Natural killer cell treated with Interleukin-12 subunit alpha and Interleukin-12 subunit beta and Interleukin-15 and Interleukin-18, amount 100 ng/mL, for 72 hours (primary cell): ENCODE data around the gene PAGR1. TPM values are rescaled to one million over a fixed set of nuclear protein-coding genes. Genes with fewer than 3 reads are reported as not detected.
"Not testable (repeated sequence)": the region's sequence is repeated elsewhere in the genome, so short reads cannot be mapped to it uniquely, and the experiment has no call there.

ENCODE experiments used
- ATAC-seq, 2 donors: fragments of 150-1000 bp; cut with Tn5 transposase in 1 of 2; sonication (Bioruptor Pico), chemical (Tn5 transposase) in 1 of 2; 2 replicates each; pipeline ENCODE4 v1.10.0; 2021
- DNase-seq: peaks from one replicate; pipeline ENCODE4 v3.0.0; 2022; ENCODE audit warnings: low spot score
- H3K27ac Mint-ChIP-seq, 2 donors: 1 replicate in 1 of 2; 2 replicates in 1 of 2; pipeline ENCODE4 v1.8.0; 2022; ENCODE audit warnings: mixed read lengths in 2 of 2, mild to moderate bottlenecking in 1 of 2, moderate library complexity in 1 of 2
- H3K27me3 Mint-ChIP-seq, 2 donors: 1 replicate in 1 of 2; 2 replicates in 1 of 2; pipeline ENCODE4 v1.8.0; 2022; ENCODE audit warnings: mixed read lengths in 2 of 2
- H3K36me3 Mint-ChIP-seq: one replicate; pipeline ENCODE4 v1.8.0; 2022; ENCODE audit warnings: mixed read lengths
- H3K4me1 Mint-ChIP-seq, 2 donors: 1 replicate in 1 of 2; 2 replicates in 1 of 2; pipeline ENCODE4 v1.8.0; 2022; ENCODE audit warnings: low read depth in 2 of 2, mixed read lengths in 2 of 2, mild to moderate bottlenecking in 1 of 2
- H3K4me3 Mint-ChIP-seq: one replicate; pipeline ENCODE4 v1.8.0; 2022; ENCODE audit warnings: mixed read lengths
- H3K9me3 Mint-ChIP-seq: 2 replicates; pipeline ENCODE4 v1.8.0; 2022; ENCODE audit warnings: mixed read lengths
- total RNA-seq, 2 donors: library from RNA; stranded (reverse); gene quantifications; one replicate each; pipeline ENCODE4 v1.2.3, GENCODE V29; 2022

Gene PAGR1
- total RNA-seq, 2 donors from 2014 or later: 20.5 to 36.1 TPM

DNA sequence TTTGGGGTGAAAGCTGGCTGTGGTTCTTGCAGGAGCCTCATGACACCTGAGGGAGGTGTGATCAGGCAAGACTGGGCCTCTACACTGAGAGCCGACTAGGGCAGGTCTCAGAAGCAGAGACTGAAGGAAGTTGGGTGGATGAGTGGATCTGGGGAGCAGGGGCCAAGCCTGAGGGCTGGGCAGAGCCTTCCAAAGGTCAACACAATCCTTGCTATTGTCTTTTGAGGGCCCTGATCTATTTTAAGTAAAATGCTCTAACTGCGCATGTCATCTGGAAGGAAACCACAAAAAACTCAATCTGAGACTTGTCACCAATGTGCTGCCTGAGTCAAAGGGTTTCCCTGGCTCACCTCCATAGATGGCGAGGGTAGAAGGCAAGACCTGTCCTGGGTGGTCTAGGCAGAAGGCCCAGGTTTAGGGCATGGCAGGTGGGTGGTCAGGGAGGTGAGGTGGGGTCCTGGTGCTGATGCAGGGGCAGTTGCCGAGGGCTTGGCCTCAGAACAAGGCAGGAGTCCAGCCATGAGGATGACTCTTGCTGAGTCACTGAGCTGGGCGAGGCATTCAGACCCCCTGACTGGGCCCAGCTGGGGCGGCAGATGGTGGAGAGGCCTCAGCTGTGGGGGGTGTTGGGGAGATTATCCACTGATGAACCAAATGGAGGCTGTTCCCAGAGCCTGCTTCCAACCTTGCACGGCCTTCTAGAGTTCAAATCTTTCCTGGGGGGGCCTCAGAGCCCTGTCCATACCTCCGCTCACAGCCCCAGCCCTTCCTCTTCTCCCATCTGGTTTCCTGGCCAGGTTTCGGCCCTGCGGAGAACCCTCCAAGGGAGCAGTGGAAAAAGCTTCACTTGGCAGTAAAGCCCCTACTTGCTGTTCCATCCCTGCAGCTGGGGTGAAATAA is 9.4 kb downstream of the PAGR1 start:
- Mint-ChIP-seq H3K4me1 (peaks cover 25 to 31% of the 10 kb centered on the region in 2 donors), H3K36me3 (no peaks in the 10 kb centered on the region), H3K27me3 (no peaks in the 10 kb centered on the region), H3K4me3 (peak overlapping the region; percentile 58), H3K27ac (peak overlapping the region; percentile 59 to 64), H3K9me3 (no peaks in the 10 kb centered on the region)
- ATAC-seq (peak; percentile 46 to 78), DNase-seq (no peak)

DNA sequence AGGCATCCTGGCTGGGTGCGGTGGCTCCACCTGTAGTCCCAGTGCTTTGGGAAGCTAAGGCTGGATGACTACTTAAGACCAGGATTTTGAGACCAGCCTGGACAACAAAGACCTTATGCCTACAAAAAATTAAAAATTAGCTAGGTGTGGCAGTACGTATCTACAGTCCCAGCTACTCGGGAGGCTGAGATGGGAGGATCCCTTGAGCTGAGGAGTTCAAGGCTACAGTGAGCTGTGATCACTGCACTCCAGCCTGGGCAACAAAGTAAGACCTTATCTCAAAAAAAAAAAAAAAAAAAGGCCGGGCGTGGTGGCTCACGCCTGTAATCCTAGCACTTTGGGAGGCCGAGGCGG is 10.4 kb downstream of the PAGR1 start:
- DNase-seq (no peak), ATAC-seq (no peak)
- Mint-ChIP-seq H3K27me3 (no peaks in the 10 kb centered on the region), H3K36me3 (no peaks in the 10 kb centered on the region), H3K4me1 (peaks cover 22 to 23% of the 10 kb centered on the region in 2 donors), H3K4me3 (no peak overlapping the region), H3K27ac (peak overlapping the region in 1 of 2 donors; percentile 53), H3K9me3 (no peaks in the 10 kb centered on the region)

GRCh38 chr16:29830774-29831173 is 14.8 kb downstream of the PAGR1 start:
- DNase-seq (no peak), ATAC-seq (no peak)
- Mint-ChIP-seq H3K27ac (no peak overlapping the region), H3K27me3 (no peaks in the 10 kb centered on the region), H3K4me3 (no peak overlapping the region), H3K4me1 (peaks cover 9 to 18% of the 10 kb centered on the region in 2 donors), H3K36me3 (no peaks in the 10 kb centered on the region), H3K9me3 (no peaks in the 10 kb centered on the region)

- no peaks in the 10 kb centered on the region for H3K27me3 Mint-ChIP-seq
- no peaks in the 10 kb centered on the region for H3K9me3 Mint-ChIP-seq
- no peak overlapping the region for H3K4me3 Mint-ChIP-seq
- ATAC-seq (no peak), DNase-seq (no peak)
- peaks cover 9 to 18% of the 10 kb centered on the region in 2 donors for H3K4me1 Mint-ChIP-seq
- no peaks in the 10 kb centered on the region for H3K36me3 Mint-ChIP-seq
- no peak overlapping the region for H3K27ac Mint-ChIP-seq
Observed at GRCh38 chr16:29831490-29831889, 15.5 kb downstream of the PAGR1 start.

GRCh38 chr16:29833219-29833618 is 17.3 kb downstream of the PAGR1 start:
- ATAC-seq, H3K4me3 Mint-ChIP-seq, H3K27ac Mint-ChIP-seq, H3K36me3 Mint-ChIP-seq, H3K27me3 Mint-ChIP-seq, DNase-seq, H3K9me3 Mint-ChIP-seq: not testable (repeated sequence)
- H3K4me1 Mint-ChIP-seq: peaks cover 0 to 12% of the 10 kb centered on the region in 2 donors

GRCh38 chr16:29834079-29834478 is 18.1 kb downstream of the PAGR1 start:
- Mint-ChIP-seq H3K4me3 (no peak overlapping the region), H3K27me3 (no peaks in the 10 kb centered on the region), H3K36me3 (no peaks in the 10 kb centered on the region), H3K9me3 (no peaks in the 10 kb centered on the region), H3K27ac (no peak overlapping the region), H3K4me1 (peaks cover 0 to 12% of the 10 kb centered on the region in 2 donors)
- DNase-seq: no peak
- no peak for ATAC-seq

- H3K4me3 Mint-ChIP-seq: no peak overlapping the region
- no peaks in the 10 kb centered on the region for H3K27me3 Mint-ChIP-seq
- ATAC-seq: no peak
- DNase-seq: no peak
- H3K36me3 Mint-ChIP-seq: no peaks in the 10 kb centered on the region
- no peaks in the 10 kb centered on the region for H3K9me3 Mint-ChIP-seq
- no peak overlapping the region for H3K27ac Mint-ChIP-seq
- peaks cover 0 to 7% of the 10 kb centered on the region in 2 donors for H3K4me1 Mint-ChIP-seq
Observed at GRCh38 chr16:29835926-29836325, 20.0 kb downstream of the PAGR1 start.

GRCh38 chr16:29836623-29837022 is 20.7 kb downstream of the PAGR1 start:
- no peak for ATAC-seq
- no peaks in the 10 kb centered on the region for H3K36me3 Mint-ChIP-seq

DNA sequence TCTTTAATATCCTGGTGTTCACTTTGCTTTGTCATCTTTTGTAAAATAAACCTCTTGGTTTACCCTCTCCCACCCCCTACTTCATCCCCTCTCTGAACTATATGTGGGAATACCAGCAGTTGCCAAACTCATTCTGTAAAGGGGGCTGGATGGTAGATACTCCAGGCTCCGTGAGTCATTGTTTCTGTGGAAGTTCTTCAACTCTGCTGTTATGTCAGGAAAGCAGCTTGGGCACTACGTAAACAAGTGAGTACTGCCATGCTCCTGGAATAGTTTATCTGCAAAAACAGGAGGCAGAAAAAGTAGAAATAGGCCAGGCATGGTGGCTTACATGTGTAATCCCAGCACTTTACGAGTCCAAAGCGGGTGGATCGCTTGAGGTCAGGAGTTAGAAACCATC is 21.9 kb downstream of the PAGR1 start:
- Mint-ChIP-seq H3K4me3 (no peak overlapping the region), H3K27ac (no peak overlapping the region)

More at GRCh38 chr16:29836623-29837022, 20.7 kb downstream of the PAGR1 start:
- Mint-ChIP-seq H3K4me1 (peaks cover 0 to 4% of the 10 kb centered on the region in 2 donors), H3K27me3 (no peaks in the 10 kb centered on the region), H3K27ac (no peak overlapping the region), H3K4me3 (no peak overlapping the region), H3K9me3 (no peaks in the 10 kb centered on the region)
- DNase-seq: no peak

GRCh38 chr16:29839822-29840221 is 23.9 kb downstream of the PAGR1 start:
- Mint-ChIP-seq H3K27ac (no peak overlapping the region), H3K36me3 (no peaks in the 10 kb centered on the region)
- ATAC-seq: no peak

More for the DNA sequence above, 21.9 kb downstream of the PAGR1 start:
- ATAC-seq: no peak
- H3K9me3 Mint-ChIP-seq: no peaks in the 10 kb centered on the region
- no peaks in the 10 kb centered on the region for H3K36me3 Mint-ChIP-seq
- no peaks in the 10 kb centered on the region for H3K27me3 Mint-ChIP-seq
- H3K4me1 Mint-ChIP-seq: peaks cover 0 to 2% of the 10 kb centered on the region in 2 donors
- DNase-seq: no peak

GRCh38 chr16:29840240-29840639 is 24.3 kb downstream of the PAGR1 start:
- Mint-ChIP-seq H3K27ac (no peak overlapping the region), H3K4me3 (no peak overlapping the region), H3K36me3 (no peaks in the 10 kb centered on the region), H3K9me3 (no peaks in the 10 kb centered on the region), H3K4me1 (peaks cover 0 to 3% of the 10 kb centered on the region in 2 donors), H3K27me3 (no peaks in the 10 kb centered on the region)
- DNase-seq: no peak
- no peak for ATAC-seq

More at GRCh38 chr16:29839822-29840221, 23.9 kb downstream of the PAGR1 start:
- DNase-seq: no peak
- Mint-ChIP-seq H3K4me3 (no peak overlapping the region), H3K27me3 (no peaks in the 10 kb centered on the region), H3K4me1 (peaks cover 0 to 2% of the 10 kb centered on the region in 2 donors), H3K9me3 (no peaks in the 10 kb centered on the region)

GRCh38 chr16:29841631-29842030 is 25.7 kb downstream of the PAGR1 start:
- H3K4me1 Mint-ChIP-seq: peaks cover 0 to 6% of the 10 kb centered on the region in 2 donors
- H3K27ac Mint-ChIP-seq: no peak overlapping the region
- DNase-seq (no peak), ATAC-seq (no peak)
- no peaks in the 10 kb centered on the region for H3K27me3 Mint-ChIP-seq
- H3K9me3 Mint-ChIP-seq: no peaks in the 10 kb centered on the region
- H3K36me3 Mint-ChIP-seq: no peaks in the 10 kb centered on the region
- no peak overlapping the region for H3K4me3 Mint-ChIP-seq

- H3K27me3 Mint-ChIP-seq: no peaks in the 10 kb centered on the region
- no peaks in the 10 kb centered on the region for H3K9me3 Mint-ChIP-seq
- H3K36me3 Mint-ChIP-seq: no peaks in the 10 kb centered on the region
- ATAC-seq: no peak
- no peak for DNase-seq
- no peak overlapping the region for H3K4me3 Mint-ChIP-seq
- no peak overlapping the region for H3K27ac Mint-ChIP-seq
- peaks cover 0 to 7% of the 10 kb centered on the region in 2 donors for H3K4me1 Mint-ChIP-seq
Observed at GRCh38 chr16:29842732-29843346, 26.9 kb downstream of the PAGR1 start.

- H3K4me3 Mint-ChIP-seq: no peak overlapping the region
- no peak for ATAC-seq
- DNase-seq: no peak
- H3K9me3 Mint-ChIP-seq: no peaks in the 10 kb centered on the region
- H3K27ac Mint-ChIP-seq: no peak overlapping the region
- peaks cover 0 to 10% of the 10 kb centered on the region in 2 donors for H3K4me1 Mint-ChIP-seq
- no peaks in the 10 kb centered on the region for H3K27me3 Mint-ChIP-seq
- no peaks in the 10 kb centered on the region for H3K36me3 Mint-ChIP-seq
Observed at GRCh38 chr16:29843931-29844330, 28.0 kb downstream of the PAGR1 start.
